BJ (cell line): ENCODE data around the gene TRIM51. TPM values are rescaled to one million over a fixed set of nuclear protein-coding genes. Genes with fewer than 3 reads are reported as not detected.

Experiments used
- CTCF ChIA-PET: fragments of 350-600 bp; formaldehyde crosslinking; extraction: SDS; loops from one replicate; lab custom pipeline; 2021; ENCODE audit warnings: antibody characterized with exemption, inconsistent platforms; lab: Yijun Ruan, JAX
- POLR2A ChIA-PET: fragments of 300-600 bp; sonication (Branson Sonifier 250); formaldehyde crosslinking; extraction: SDS; loops from one replicate; lab custom pipeline; 2021; ENCODE audit warnings: antibody characterized with exemption; lab: Charles Lee
- DNase-seq: peaks from one replicate; pipeline ENCODE4 v3.0.0-alpha.2; 2011; ENCODE audit warnings: low read depth
- H3K27me3 ChIP-seq: 2 replicates; pipeline ENCODE4 v1.6.0; 2011; ENCODE audit warnings: low read length; ENCODE audit not compliant: control insufficient read depth, insufficient read depth
- H3K36me3 ChIP-seq: 2 replicates; pipeline ENCODE4 v1.5.1; 2011; ENCODE audit warnings: low read length; ENCODE audit not compliant: control insufficient read depth, insufficient read depth
- H3K4me3 ChIP-seq: 2 replicates; pipeline ENCODE4 v1.5.1; 2011; ENCODE audit warnings: low read depth, mild to moderate bottlenecking, control low read depth, low read length
- polyA plus RNA-seq: library from polyadenylated mRNA; depleted of rRNA; stranded (reverse); fragments of >200 nt; gene quantifications from 2 replicates; pipeline ENCODE4 v1.2.3, GENCODE V29; 2011; rRNA removed
- small RNA-seq: library from RNA; depleted of rRNA; stranded (forward); fragments of <200 nt; gene quantifications from one replicate; pipeline ENCODE3, GENCODE V24; 2012; ENCODE audit warnings: low replicate concordance, low read depth; ENCODE audit not compliant: insufficient read length
- TF ChIP-seq, protein P1 (sequence below): IDR thresholded peaks from 2 replicates; pipeline ENCODE4 v1.5.1; 2011; ENCODE audit warnings: low read depth, mild to moderate bottlenecking, control low read depth, inconsistent platforms, low read length, moderate library complexity; ENCODE audit not compliant: insufficient read depth

TRIM51 gene
- polyA plus RNA-seq, 1 experiment, result not detected

DNA sequence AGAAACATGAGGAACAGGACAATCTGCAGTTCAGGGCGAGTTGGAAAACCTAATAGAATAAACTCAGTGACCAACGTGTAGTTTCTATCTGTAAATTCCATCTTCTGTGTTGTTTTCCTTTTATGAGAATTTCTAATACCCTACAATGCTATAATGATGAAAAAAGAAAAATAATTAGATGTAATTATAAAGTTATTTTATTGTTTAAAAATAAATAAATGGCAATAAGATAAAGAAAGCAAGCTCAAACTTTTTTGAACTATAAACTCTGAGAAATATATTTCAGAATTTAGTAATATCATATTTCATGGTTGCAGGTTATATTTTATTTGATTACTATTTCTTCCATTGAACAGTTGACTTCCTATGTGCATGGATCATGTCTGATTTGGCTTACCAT is 53.2 kb downstream of the TRIM51 start, which contains the start of gene OR5I1:
TSS of gene OR5I1 (minus strand) at position 101 of the 400 bp plus-strand sequence. CDS start at position 101, 0 bp downstream.
- TF ChIP-seq, protein P1, sequence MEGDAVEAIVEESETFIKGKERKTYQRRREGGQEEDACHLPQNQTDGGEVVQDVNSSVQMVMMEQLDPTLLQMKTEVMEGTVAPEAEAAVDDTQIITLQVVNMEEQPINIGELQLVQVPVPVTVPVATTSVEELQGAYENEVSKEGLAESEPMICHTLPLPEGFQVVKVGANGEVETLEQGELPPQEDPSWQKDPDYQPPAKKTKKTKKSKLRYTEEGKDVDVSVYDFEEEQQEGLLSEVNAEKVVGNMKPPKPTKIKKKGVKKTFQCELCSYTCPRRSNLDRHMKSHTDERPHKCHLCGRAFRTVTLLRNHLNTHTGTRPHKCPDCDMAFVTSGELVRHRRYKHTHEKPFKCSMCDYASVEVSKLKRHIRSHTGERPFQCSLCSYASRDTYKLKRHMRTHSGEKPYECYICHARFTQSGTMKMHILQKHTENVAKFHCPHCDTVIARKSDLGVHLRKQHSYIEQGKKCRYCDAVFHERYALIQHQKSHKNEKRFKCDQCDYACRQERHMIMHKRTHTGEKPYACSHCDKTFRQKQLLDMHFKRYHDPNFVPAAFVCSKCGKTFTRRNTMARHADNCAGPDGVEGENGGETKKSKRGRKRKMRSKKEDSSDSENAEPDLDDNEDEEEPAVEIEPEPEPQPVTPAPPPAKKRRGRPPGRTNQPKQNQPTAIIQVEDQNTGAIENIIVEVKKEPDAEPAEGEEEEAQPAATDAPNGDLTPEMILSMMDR, result no peak
- H3K36me3 ChIP-seq, result no peaks in the 10 kb centered on the region
- H3K4me3 ChIP-seq, result no peak within 1 kb of the TSS
- POLR2A ChIA-PET, result no interaction called here
- H3K27me3 ChIP-seq, result no peaks in the 10 kb centered on the region
- no peak for DNase-seq
- CTCF ChIA-PET, result no interaction called here

Small RNAs within 50 kb of the gene (small RNA-seq; reads per million reads assigned to genes)
- not detected for gene AC036111.3

Other genes starting within 250 kb of the TRIM51 start
- not detected in 2 replicates for gene OR4P4, start 248.2 kb upstream of the TRIM51 start, polyA plus RNA-seq
- not detected in 2 replicates for gene OR4S2, start 235.0 kb upstream of the TRIM51 start, polyA plus RNA-seq
- not detected in 2 replicates for gene OR4C6, start 221.1 kb upstream of the TRIM51 start, polyA plus RNA-seq
- gene OR5D13, start 109.9 kb upstream of the TRIM51 start, polyA plus RNA-seq, result not detected in 2 replicates
- gene OR5D14, start 87.7 kb upstream of the TRIM51 start, polyA plus RNA-seq, result not detected in 2 replicates
- gene OR5L1, start 71.9 kb upstream of the TRIM51 start, polyA plus RNA-seq, result not detected in 2 replicates
- gene OR5D18, start 63.7 kb upstream of the TRIM51 start, polyA plus RNA-seq, result not detected in 2 replicates
- gene OR5L2, start 56.1 kb upstream of the TRIM51 start, polyA plus RNA-seq, result not detected in 2 replicates
- not detected in 2 replicates for gene OR5D16, start 44.5 kb upstream of the TRIM51 start, polyA plus RNA-seq
- not detected in 2 replicates for gene OR5W2, start 31.3 kb downstream of the TRIM51 start, polyA plus RNA-seq
- not detected in 2 replicates for gene OR5I1, start 53.1 kb downstream of the TRIM51 start, polyA plus RNA-seq
- gene OR10AG1, start 86.6 kb downstream of the TRIM51 start, polyA plus RNA-seq, result not detected in 2 replicates
- gene OR5F1, start 111.3 kb downstream of the TRIM51 start, polyA plus RNA-seq, result not detected in 2 replicates
- not detected in 2 replicates for gene OR5AS1, start 144.4 kb downstream of the TRIM51 start, polyA plus RNA-seq
- gene OR8I2, start 210.0 kb downstream of the TRIM51 start, polyA plus RNA-seq, result not detected in 2 replicates
- gene OR8H2, start 220.4 kb downstream of the TRIM51 start, polyA plus RNA-seq, result not detected in 2 replicates
- gene OR8H3, start 239.1 kb downstream of the TRIM51 start, polyA plus RNA-seq, result not detected in 2 replicates